GM12891 (cell line): ENCODE measurements around the gene CDK2.

Experiments used
- POLR2A ChIP-seq: IDR thresholded peaks from 2 replicates; pipeline ENCODE4 v1.6.1; 2011; ENCODE audit warnings: low read depth, low read length, control low read depth
- POLR2AphosphoS5 ChIP-seq: IDR thresholded peaks from 2 replicates; pipeline ENCODE4 v1.6.1; 2011; ENCODE audit warnings: low read depth, low read length, control low read depth
- POU2F2 ChIP-seq: IDR thresholded peaks from 2 replicates; pipeline ENCODE4 v1.6.1; 2011; ENCODE audit warnings: low read depth, mild to moderate bottlenecking, control low read depth, low read length, moderate library complexity
- SPI1 ChIP-seq: IDR thresholded peaks from 2 replicates; pipeline ENCODE4 v1.6.1; 2011; ENCODE audit warnings: low read depth, low read length, control low read depth
- TAF1 ChIP-seq: IDR thresholded peaks from 2 replicates; pipeline ENCODE4 v1.6.1; 2011; ENCODE audit warnings: low read depth, low read length, control low read depth

DNA sequence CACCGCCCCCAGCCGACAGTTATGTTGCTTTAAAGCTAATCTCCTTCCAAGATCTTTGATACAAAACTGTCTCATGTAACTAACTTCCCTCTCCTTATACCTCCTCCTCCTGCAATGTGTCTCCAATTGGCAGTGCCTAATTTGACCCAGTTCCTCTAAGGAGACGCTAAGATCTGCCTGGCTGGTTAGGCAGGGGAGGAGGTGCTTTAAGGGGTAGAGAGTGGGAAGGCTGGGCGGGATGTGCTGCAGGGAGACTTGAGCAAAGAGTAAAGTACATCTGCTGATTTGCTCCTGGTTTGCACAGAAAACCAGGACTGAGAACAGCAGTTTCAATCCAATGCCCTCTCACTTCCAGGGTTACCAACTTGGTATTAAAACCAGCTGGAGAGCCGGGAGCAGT is 46.9 kb downstream of the CDK2 start:
- no peak for TF ChIP-seq POLR2AphosphoS5
- no peak for TF ChIP-seq POLR2A
- no peak for TF ChIP-seq TAF1
- TF ChIP-seq POU2F2, result no peak
- TF ChIP-seq SPI1, result no peak
